GM12873 (cell line): Measurements from ENCODE around the gene SLC47A2.

Source experiments
- CTCF ChIP-seq: IDR thresholded peaks from 2 replicates; pipeline ENCODE4 v1.5.1; 2012; ENCODE audit warnings: low read depth, mild to moderate bottlenecking, moderate library complexity, low read length, control low read depth; ENCODE audit not compliant: insufficient read depth; ENCODE audit errors: missing control alignments

The SLC47A2 gene

GRCh38 chr17:19757536-19758180 is 41.3 kb upstream of the SLC47A2 start:
- TF ChIP-seq CTCF: no peak

- TF ChIP-seq CTCF: no peak
Observed at GRCh38 chr17:19756546-19756945, 40.2 kb upstream of the SLC47A2 start.

- TF ChIP-seq CTCF: no peak
Observed at GRCh38 chr17:19755821-19756510, 39.6 kb upstream of the SLC47A2 start.

- TF ChIP-seq CTCF: no peak
Observed at GRCh38 chr17:19755392-19755791, 39.0 kb upstream of the SLC47A2 start.

- TF ChIP-seq CTCF: peak; percentile 45
Observed at GRCh38 chr17:19753661-19754463, 37.5 kb upstream of the SLC47A2 start.

- TF ChIP-seq CTCF: no peak
Observed at GRCh38 chr17:19753051-19753509, 36.7 kb upstream of the SLC47A2 start.

- TF ChIP-seq CTCF: no peak
Observed at GRCh38 chr17:19752216-19753050, 36.0 kb upstream of the SLC47A2 start.
